ENCODE measurements around the gene ESCO1.

The ESCO1 gene

DNA sequence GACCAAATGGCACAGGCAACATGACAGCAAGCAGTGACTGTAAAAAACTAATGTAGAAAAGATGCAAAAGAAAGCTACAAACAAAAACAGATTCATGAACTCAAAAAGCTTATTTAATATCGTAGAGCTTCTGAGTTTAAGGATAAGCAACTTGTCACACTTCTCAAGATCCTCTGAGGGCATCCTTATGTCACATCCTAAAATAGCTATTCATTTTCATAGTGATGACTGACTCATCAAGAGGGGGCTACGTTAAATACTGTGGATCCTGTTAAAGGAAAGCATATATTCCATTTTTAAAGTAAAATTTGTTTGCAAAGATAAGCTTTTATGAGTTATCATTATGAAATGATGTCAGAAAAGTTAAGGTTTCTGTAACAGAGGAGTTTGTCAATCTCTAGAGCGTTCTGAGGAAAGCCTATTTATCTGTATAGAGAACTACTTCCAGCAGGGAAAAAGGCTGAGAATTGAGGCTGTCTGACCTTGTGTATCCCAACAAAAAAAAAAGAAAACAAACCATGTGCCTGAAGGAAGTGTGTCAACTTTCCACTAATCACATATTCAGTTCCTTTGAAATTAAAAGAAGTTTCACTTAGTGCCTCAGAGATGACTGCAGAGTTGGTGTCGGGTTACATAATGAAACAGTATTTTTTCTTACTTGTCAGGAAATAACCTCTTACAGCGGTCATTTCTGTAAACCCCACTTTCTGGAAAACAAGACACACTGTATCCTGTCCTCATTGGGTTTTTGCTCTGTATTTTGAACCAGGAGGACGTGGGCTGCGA is 115.5 kb downstream of the ESCO1 start:
- DNase-seq = peak in 1 of 3 experiments; percentile 16

DNA sequence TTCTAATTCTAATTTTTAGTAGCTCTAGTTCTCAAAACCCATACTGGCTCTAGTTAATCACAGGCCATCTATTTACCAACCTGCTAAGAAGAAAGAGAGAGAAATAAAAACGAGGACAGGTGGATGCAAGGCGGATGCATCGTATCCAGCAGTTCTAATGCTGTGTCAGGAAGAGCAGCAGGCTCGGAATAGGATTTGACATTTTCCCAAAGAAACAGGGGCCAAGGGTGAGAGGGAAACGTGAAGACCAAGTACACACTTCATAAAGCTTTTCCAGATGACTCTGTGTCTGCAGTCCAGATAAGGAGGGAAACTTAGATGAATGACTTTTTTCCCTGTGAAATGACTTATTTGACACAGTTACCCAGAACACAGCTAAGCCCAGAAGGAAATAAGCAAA is 117.5 kb downstream of the ESCO1 start:
- no peak for DNase-seq

DNA sequence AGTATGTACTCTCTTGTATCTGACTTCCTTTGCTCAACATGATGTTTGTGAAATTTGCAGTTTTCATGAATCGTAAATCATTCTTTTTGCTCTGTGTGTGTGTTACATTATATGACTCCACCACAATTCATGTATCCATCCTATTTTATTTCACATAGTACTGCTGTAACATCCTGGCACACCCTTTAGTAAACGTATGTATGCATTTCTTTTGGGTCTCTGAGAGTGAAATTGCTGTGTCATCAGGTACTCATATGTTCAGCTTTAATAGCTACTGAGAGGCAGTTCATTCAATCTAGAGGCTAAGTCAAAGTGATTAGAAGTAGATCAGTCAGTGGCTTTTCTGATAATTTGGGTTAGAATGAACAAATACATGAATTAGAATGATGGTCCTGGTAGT is 118.8 kb downstream of the ESCO1 start:
- DNase-seq = peak in 1 of 3 experiments; percentile 20

DNA sequence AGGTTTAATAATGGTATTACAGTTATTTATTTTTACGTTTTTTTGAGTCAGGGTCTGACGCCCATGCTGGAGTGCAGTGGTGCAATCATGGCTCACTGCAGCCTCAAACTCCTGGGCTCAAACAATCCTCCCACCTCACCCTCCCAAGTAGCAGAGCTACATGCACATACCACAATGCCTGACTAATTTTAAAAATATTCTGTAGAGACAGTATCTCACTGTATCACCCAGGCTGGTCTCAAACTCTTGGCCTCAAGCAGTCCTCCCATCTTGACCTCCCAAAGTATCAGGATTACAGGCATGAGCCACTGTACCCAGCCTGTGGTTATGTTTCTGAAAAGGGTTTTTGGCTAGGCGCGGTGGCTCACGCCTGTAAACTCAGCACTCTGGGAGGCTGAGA is 120.8 kb downstream of the ESCO1 start:
- DNase-seq = no peak
